Activated CD8-positive, alpha-beta memory T cell treated with anti-CD3 and anti-CD28 coated beads, Interleukin-2, amount 50 U/mL, for 48 hours (primary cell): Measurements from ENCODE around the gene MGAT4D.
"Not testable (repeated sequence)": the region's sequence is repeated elsewhere in the genome, so short reads cannot be mapped to it uniquely, and the experiment has no call there.

Source experiments
- DNase-seq: peaks from one replicate; pipeline ENCODE4 v3.0.0-alpha.2; 2020

The MGAT4D gene

DNA sequence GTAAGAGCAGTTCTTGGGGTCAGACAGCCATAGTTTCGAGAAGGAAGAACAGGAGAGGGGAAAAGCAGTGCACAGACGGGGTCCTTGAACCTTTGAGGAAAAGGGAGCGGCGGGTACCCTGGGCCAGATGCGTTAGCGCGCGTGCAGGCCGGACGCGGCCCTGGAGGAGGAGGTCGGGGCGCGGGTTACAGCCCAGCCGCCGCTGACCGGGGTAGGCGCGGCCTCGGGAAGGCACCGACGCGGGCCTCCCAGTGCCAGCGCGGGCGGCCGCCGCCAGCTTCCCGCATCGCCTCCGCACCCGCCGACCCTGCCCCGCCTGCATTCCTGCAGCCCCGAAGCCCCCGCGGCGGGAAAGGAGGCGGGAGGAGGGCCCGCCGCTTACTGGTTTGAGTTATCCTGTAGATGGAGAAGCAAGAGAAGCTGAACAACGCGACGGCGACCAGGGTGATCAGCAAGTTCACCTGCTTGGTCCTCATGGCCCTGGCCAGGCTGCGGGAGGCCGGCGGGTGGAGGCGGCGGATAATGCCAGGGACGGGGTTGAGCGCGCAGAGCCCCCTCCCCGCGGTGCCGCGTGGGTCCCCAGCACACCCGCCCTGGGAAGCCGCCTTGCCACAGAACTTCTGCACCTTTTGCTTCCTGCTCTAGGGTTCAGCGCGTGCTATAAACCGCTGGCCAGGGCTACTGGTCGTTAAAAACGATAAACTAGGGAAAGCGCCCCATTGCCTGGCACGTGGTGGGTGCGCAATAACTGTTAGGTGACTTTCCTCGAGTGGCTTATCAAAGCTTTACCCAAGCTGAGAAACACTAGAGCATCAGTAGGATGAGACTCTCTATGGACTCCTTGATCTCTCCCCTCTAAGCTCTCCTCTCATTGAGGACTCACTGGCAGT, at the start of gene MGAT4D:
Gene MGAT4D, minus strand, starts transcription at position 547 of the 890 bp plus-strand sequence. Its CDS starts 71 bp downstream, at position 476.
- no peak for DNase-seq

DNA sequence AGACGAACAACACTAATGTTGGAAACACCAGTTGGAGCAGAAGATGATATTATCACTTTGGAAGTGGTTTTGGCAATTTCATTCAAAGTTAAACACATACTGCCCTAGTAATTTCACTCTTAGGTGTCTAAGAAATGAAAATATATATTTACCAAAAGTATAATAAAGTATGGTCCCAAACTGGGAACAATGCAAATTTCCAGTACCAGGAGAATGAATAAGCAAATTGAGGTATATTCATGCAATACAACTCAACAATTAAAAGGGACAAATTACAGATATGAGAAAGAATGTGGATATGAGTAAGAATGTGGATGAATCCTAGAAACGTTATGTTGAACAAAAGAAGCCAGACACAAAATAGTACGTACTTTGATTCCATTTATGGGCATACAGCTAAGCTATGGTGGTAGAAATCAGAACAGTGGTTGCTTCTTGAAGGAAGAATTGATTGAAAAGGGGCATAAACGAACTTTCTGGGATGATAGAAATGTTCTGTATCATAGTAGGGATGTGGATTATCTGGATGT, 35.9 kb upstream of the MGAT4D start:
- no peak for DNase-seq

DNA sequence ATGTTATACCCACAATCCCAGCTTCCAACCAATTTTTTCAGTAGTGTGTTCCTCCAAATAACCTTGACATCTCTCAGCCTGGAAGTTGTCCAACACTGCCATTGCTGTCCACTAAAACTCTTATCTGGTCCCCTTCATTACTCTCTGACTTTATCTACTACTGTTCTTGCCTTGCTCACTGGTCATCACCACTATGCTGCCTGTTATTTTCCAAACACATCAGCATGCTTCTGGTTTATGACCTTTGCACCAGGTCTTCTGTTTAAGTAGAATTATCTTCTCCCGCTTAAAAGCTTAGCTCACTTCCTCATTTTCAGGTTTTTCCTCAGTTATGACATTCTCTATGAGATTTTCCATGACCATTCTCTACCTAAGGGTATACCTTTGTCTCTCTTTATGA, 31.3 kb upstream of the MGAT4D start:
- DNase-seq = no peak

DNA sequence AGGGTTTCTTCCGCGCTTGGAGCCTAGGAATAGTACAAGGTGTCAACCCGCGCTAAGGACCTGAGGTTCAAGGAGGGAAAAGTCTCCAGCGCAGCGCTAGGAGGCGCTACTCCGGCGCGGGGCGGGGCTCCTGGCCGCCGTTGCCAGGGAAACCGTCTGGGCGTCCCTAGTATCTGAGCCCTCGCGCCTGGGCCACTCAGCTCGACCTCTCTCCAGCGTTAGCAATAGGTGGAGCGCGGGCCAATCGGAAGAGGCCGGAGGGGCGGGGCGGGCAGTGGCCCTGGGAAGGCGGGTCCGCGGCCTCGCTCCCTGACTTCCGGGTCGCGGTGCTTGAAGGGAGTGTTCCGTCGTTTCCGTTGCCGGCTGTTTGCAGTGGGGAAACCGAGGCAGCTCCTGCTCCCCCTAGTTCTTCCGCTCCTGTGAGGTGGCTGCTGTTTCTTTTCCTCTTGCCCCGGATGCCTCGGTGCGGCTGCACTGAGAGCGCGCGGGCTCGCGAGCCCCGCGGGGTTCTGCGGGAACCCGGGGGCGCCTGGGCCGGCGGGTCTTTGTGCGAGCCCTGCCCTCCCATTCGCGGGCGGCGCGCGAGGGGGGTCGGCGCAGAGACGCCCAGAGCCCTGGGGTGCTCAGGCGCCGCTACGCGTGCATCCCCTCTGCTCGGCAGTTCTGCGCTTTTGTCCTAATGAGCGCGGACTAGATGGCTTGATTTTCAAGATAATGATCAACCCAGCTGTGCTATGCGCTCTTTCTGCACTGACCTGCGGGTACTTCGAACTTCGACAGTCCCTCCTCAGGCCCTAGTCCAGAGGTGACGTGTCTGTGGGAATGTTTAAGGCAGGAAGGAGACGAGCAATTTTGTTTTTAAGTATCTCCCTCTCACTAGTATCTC, 26.0 kb upstream of the MGAT4D start, which contains the start of gene ELMOD2:
Gene ELMOD2, plus strand, starts transcription at position 312 of the 886 bp plus-strand sequence. CDS start 1,261 bp downstream, outside the sequence.
- peak; percentile 96 for DNase-seq

DNA sequence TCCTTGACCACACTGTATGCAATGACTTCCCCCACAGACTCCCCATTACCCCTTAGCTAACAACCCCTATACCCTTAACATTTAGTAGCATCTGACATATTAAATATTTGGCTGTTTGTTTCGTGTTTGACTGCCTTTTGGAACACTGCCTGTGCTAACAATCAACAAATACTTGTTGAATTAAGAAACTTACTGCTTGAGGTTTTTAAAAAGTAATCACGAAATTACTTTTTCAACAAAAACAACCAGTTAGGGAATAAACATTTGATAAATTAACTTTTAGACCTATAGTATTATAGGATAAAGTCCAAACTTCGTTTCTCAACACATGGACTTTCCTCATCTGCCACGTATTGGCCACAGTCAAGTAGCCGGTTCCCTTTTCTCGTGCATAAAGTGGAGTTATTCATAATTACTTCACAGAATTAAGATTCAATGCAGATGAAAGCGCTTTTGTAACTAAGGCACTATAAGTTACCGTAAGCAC, 25.3 kb upstream of the MGAT4D start:
- no peak for DNase-seq

DNA sequence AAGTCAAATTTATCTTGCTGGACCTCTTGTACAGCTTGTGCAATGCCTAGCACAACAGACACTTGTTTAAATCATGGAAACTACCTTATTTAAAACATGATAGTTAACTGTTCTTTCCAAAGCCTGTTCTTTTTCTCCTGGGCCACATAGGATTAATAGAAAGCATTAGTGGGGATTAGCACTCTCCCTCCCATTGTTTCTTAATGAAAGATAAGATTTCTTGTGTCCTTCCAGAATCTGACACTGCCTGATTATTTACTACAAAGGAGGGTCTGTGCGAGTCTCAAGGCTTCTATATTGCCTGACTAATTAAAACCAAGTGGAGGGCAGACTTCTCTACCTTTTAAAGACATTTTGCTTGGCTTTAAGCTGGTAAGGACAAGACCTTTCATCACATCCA, 17.3 kb upstream of the MGAT4D start:
- DNase-seq = no peak

DNA sequence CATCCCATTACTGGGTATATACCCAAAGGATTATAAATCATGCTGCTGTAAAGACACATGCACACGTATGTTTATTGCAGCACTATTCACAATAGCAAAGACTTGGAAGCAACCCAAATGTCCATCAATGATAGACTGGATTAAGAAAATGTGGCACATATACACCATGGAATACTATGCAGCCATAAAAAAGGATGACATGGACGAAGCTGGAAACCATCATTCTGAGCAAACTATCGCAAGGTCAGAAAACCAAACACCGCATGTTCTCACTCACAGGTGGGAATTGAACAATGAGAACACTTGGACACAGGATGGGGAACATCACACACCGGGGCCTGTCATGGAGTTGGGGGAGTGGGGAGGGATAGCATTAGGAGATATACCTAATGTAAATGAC, 15.7 kb upstream of the MGAT4D start:
- DNase-seq = not testable (repeated sequence)

DNA sequence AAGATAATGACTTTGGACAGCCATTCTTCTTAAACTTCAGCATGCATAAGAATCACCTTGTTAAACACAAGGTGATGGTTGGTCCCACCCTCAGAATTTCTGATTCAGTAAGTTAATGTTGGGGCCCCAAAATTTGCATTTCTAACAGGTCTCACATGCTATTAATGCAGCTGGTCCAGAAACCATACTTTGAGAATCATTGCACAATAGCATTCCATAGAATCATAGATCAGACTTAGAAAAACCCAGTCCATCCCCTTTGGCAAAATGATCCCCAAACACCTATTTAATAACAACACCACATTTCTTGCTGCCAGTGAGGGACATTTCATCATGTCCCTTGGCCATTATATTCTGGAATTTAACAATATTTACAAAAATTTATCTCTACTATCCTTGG, 6.2 kb upstream of the MGAT4D start:
- no peak for DNase-seq

DNA sequence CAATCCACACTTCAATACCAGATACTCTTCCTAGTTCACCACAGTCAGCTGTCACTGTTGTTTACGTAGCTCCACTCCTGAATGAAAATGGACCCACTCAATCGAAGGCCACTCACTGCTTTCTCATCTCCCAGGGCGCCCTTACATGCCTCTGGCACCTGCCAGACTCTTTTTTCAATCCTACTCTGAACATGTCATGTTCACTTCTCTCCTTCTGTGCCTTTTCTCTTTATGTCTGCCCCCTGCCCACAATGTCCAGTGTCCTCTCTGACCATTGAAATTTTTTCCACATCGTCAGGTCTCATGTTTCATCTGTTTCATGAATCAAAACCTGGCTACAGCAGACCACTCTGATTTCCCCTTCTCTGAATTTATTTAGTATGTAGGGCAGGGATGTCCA, 1.3 kb upstream of the MGAT4D start:
- DNase-seq = no peak

DNA sequence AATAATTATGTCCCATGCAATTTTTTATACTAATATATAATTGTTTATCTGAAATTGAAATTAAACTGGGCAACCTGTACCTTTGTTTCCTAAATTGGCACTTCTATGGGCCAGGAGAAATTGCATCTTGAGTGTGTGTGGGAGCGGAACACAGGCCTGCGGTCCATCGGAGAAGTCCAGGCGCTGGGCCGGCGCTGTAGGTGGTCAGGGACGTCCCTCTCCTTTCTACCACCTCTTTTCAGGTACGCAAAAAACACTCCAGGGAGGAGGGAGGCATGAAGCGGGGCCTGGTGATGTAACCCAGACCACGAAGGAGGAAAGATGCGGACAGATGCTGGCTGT, 717 bp downstream of the MGAT4D start:
- no peak for DNase-seq

DNA sequence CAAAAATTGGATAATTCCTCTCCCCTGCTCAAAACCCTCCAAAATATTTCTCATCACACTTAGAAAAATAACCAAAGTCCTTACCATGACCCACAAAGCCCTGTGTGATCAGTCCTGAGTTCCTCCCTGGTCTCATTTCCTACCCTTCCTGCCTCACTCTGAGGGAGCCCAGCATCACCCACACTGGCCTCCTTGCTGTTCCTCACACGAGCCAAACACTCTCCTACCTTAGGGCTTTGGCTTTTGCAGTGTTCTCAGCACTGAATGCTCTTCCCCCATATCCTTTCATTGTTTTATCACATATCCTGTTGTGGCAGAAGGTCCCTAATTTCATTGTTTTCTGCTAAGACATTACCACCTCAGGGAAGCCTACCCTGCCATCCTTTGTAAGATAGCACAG, 12.2 kb downstream of the MGAT4D start:
- no peak for DNase-seq

DNA sequence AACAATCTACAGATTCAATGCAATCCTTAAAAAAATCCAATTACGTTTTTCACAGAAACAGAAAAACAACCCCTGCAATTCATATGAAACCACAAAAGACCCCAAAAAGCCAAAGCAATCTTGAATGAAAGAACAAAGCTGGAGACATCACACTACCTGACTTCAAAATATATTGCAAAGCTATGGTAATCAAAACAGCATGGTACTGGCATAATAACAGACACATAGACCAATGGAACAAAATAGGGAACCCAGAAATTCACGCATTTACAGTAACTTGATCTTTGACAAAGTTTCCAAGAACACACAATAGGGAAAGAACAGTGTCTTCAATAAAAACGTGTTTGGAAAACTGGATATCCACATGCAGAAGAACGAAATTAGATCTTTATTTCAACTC, 14.6 kb downstream of the MGAT4D start:
- no peak for DNase-seq

DNA sequence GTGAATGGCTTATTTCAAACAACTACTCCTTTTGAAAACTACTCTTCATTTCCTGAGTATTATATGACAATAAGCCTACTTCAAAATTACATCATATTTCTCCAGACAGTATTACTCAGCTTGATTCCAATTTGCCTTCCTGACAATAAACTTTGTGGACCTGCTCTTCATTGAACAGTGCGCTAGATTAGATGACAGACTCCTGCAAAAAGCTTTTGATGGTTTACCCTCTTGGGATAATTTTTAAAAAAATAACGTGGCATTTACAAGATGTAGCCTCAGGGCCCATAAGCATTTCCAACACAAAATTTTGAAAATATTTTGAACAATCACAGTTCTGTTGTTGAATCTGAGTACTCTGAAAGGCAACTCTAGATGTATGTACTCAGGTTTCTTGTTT, 25.9 kb downstream of the MGAT4D start:
- DNase-seq = no peak

DNA sequence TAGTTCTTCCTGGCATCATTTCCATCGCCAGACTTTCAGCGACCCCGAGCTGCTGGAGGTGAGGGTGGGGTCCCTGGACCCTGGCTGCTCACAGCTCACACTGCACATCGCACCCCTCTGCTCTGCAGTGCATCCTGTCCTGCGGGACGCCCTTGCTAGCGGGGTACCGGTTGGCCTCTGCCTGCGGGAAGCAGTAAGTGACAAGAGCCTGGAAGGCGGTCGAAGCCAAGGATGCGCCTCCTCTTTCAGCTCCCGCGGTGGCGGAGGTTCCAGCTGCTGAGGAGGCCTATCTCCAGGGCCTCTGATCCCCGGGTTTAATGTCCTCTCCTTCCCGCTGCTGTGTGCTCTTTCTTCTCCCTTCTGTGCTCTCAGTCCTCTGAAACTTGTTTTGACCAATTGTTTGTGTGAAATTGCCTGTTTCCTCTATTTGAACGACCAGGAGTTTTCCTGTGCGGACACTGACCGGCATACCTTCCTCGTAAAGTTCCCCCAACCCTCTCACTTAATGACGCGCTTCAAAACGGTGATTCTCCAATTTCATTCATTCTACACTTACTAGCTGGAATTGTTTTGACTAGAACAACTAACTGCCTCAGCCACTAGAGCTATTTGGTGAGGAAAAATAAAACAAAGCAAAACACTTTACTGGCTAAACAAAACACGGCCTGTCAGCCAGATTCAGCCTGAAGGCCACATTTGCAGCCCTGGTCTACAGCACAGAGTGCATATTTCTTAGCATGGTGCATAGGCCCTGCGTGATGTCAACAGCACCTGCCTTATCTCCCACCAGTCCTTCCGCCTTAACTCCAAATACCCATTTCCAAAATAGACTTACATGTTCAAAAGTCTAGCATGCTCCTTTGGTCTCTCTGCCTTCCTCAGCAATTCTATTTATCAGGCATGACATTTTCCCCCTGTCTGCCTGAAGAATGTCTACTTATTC, 28.0 kb downstream of the MGAT4D start:
- DNase-seq = no peak

DNA sequence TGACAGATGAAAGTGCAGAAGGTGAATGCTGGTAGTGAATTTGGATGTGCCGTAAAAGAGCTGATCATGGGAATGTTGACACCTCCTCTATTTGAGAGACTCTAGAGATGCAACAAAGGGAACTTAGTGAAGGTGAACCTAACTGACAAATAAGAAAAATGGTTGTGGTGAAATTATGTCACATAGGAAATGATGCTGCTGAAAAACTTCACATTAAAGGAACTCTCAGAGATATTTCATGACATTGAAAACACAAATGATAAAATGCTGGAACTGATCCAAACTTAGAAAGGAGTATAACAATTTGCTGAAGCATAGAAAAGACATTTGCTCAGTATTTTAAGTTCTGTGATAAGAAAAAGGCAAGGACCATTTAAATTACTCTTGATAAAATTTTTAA, 31.9 kb downstream of the MGAT4D start:
- DNase-seq = no peak

DNA sequence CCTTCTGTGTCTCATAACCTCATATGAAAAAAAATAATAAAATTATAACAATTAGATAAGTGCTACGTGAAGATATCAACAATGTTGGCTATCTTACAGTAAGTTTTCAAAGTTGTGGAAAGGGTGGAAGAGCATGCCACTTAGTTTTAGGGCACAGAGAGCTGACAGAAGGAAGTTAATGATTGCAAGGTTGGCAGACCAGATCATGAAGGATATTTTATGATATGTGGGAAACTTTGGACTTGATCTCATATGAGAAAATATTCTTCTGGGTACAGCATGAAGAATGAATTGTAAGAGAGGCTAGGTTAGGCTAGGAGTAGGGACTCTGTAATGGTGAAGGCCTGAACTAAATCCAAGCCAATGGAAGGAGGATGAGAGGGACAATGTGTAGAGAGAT, 34.5 kb downstream of the MGAT4D start:
- DNase-seq = no peak

DNA sequence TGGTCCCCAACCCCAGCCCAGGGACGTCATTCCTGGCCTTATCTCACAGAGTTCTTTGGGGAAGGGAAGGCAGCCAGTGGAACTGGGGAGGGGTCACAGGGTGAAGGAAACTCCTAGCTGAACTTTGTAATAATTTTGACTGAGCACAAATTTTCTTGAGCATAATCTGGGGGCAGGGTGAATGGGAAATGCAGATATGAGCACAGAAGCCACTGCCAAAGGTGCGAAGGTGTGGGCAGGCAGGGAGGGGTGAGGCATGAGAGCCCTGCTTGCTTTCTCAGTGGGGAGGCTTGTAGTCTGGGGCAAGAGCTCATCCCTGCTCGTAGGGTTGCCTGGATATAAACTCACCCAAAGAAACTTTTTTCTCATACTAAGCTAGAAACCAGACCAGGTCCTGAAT, 34.9 kb downstream of the MGAT4D start:
- DNase-seq = no peak

DNA sequence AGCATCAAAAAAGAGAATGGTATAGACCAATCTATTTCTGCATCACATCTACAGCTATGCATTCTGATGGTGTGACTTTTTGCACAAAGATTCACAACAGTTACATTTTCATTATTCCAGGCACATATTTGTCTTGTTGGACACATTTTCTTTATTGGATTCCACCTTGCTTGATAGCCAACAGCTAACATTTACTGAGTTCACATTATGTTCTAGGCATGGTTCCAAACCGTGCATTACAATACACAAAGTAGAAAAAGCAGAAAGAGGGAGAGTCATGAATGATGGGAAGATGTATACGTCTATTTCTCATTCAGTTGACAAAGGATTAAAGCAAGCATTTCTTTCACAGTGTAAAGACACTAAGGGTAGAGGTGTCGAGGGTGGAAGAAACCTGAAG, 47.7 kb downstream of the MGAT4D start:
- no peak for DNase-seq

DNA sequence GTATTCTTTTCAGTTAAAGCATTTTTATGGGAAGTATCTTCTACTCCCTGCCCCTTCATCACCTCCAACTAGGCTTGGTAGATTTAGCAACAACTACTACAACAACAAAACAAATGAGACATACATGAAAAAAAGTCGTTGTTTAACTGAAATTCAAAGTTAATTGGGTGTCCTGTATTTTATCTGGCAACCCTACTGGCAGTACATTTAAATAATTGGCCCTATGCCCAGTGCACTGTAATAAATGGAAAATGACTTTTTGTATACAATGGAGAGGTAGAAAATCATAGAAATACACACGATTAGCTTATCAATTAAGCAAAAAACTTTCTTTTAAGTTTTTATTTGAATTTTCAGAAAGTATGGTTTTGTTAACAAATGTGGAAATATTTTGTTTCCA, 49.3 kb downstream of the MGAT4D start:
- no peak for DNase-seq

DNA sequence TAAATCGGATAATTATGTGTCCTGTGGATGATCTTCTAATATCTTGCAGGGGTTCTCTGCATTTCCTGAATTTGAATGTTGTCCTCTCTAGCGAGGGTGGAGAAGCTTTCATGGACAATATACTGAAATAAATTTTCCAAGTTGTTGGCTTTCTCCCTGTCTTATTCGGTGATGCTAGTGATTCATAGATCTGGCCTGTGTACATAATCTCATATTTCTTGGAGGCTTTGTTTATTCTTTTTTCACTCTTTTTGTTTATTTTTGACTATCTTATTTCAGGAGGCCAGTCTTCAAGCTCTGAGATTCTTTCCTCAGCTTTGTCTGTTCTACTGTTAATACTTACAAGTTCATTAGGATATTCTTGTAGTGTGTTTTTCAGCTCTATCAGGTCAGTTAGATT, 49.9 kb downstream of the MGAT4D start:
- no peak for DNase-seq

DNA sequence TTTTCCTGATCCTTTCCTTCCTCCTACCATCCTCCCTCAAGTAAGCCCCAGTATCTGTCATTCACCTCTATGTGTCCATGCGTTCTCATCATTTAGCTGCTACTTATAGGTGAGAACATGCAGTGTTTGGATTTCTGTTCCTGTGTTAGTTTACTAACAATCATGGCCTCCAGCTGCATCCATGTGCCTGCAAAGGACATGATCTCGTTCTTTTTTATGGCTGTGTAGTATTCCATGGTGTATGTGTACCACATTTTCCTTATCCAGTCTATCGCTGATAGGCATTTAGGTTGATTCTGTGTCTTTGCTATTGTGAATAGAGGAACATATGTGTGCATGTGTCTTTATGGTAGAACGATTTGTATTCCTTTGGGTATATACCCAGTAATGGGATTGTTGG, 53.7 kb downstream of the MGAT4D start:
- not testable (repeated sequence) for DNase-seq

DNA sequence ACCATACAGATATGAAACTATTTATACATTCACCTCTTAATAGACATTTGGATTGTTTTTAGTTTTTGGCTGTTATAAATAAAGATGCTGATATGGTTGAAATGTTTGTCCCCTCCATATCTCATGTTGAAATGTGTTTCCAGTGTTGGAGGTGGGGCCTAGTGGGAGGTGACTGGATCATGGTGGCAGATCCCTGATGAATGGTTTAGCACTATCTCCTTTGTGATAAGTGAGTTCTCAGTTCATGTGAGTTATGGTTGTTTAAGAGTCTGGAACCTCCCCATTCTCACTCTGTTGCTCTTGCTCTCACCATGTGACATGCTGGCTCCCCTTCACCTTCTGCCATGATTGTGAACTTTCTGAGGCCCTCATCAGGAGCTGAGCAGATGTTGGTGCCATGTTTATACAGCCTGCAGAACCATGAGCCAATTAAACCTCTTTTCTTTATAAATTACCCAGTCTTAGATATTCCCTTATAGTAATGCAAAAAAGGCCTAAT, 58.4 kb downstream of the MGAT4D start:
- no peak for DNase-seq
